ENCODE data around the gene CLHC1.

- no peak for TF ChIP-seq POLR2A (IDR thresholded peaks at IDR 0.05; ENCODE audit: low read depth, low read length)
- TF ChIP-seq TAF1 (IDR thresholded peaks at IDR 0.05; ENCODE audit: low read depth, low read length), result no peak
These were observed 7.3 kb downstream of the CLHC1 start for GRCh38 chr2:55224761-55225261.

All from GM12891 (cell line).